Subcutaneous abdominal adipose tissue (tissue), 5 donors: ENCODE data around the gene RNF126.
"Not testable (repeated sequence)": the region's sequence is repeated elsewhere in the genome, so short reads cannot be mapped to it uniquely, and the experiment has no call there.

Source experiments
- H3K27ac ChIP-seq: one replicate; pipeline ENCODE4 v1.7.0; 2013; ENCODE audit warnings: low read depth, mild to moderate bottlenecking, inconsistent platforms, low read length, moderate library complexity
- H3K27me3 ChIP-seq, 5 donors: one replicate each; pipeline ENCODE4 v1.7.0; 2013; ENCODE audit warnings: low read length in 5 of 5, inconsistent platforms in 1 of 5; ENCODE audit not compliant: control insufficient read depth in 5 of 5, insufficient read depth in 4 of 5
- H3K36me3 ChIP-seq, 5 donors: one replicate each; pipeline ENCODE4 v1.7.0; 2013; ENCODE audit warnings: low read length in 5 of 5; ENCODE audit not compliant: control insufficient read depth in 5 of 5, insufficient read depth in 5 of 5
- H3K4me1 ChIP-seq, 5 donors: one replicate each; pipeline ENCODE4 v1.7.0; 2013; ENCODE audit warnings: low read length in 5 of 5, mild to moderate bottlenecking in 3 of 5, moderate library complexity in 1 of 5; ENCODE audit not compliant: control insufficient read depth in 5 of 5, insufficient read depth in 5 of 5
- H3K4me3 ChIP-seq, 5 donors: one replicate each; pipeline ENCODE4 v1.7.0; 2013; ENCODE audit warnings: low read length in 5 of 5, low read depth in 1 of 5
- H3K9ac ChIP-seq, 5 donors: one replicate each; pipeline ENCODE4 v1.7.0; 2013; ENCODE audit warnings: low read length in 5 of 5, mild to moderate bottlenecking in 4 of 5, moderate library complexity in 3 of 5
- H3K9me3 ChIP-seq, 5 donors: one replicate each; pipeline ENCODE4 v1.7.0; 2013; ENCODE audit warnings: low read length in 5 of 5; ENCODE audit not compliant: control insufficient read depth in 5 of 5
- donor health status: healthy.
- donor health status: healthy.
- donor health status: healthy.
- donor health status: healthy.
- donor health status: healthy.

The RNF126 gene

GRCh38 chr19:605061-605971 lies 57.7 kb downstream of the RNF126 start:
- H3K9me3 ChIP-seq, H3K9ac ChIP-seq, H3K4me3 ChIP-seq: not testable (repeated sequence)

GRCh38 chr19:604355-604754 lies 58.7 kb downstream of the RNF126 start:
- Histone ChIP-seq H3K4me1 (peaks cover 0 to 8% (median 0%) of the 10 kb centered on the region in 5 donors), H3K27me3 (peaks cover 0 to 4% (median 3%) of the 10 kb centered on the region in 5 donors), H3K4me3 (no peak overlapping the region), H3K9me3 (peaks cover 0 to 7% (median 0%) of the 10 kb centered on the region in 5 donors), H3K36me3 (no peaks in the 10 kb centered on the region), H3K27ac (no peak overlapping the region), H3K9ac (no peak overlapping the region)

More at GRCh38 chr19:605061-605971, 57.7 kb downstream of the RNF126 start:
- peaks cover 0 to 15% (median 0%) of the 10 kb centered on the region in 5 donors for H3K4me1 ChIP-seq
- not testable (repeated sequence) for H3K27me3 ChIP-seq, H3K36me3 ChIP-seq, H3K27ac ChIP-seq

- H3K36me3 ChIP-seq, H3K4me1 ChIP-seq, H3K9ac ChIP-seq, H3K27me3 ChIP-seq, H3K4me3 ChIP-seq, H3K9me3 ChIP-seq, H3K27ac ChIP-seq: not testable (repeated sequence)
Observed at GRCh38 chr19:603779-604178, 59.2 kb downstream of the RNF126 start.

DNA sequence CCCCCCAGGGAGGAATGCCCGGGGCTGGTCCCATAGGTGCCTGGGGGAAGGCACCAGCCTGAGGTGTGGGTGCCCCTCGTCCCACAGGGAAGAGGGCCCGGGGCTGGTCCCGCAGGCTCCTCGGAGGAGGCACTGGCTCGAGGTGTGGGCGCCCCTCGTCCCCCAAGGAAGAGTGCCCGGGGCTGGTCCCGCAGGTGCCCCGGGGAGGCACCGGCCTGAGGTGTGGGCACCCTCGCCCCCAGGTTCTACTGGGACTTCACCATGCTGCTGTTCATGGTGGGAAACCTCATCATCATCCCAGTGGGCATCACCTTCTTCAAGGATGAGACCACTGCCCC lies 59.7 kb downstream of the RNF126 start:
- H3K9ac ChIP-seq, H3K4me1 ChIP-seq, H3K27me3 ChIP-seq, H3K9me3 ChIP-seq, H3K4me3 ChIP-seq, H3K27ac ChIP-seq, H3K36me3 ChIP-seq: not testable (repeated sequence)

- peaks cover 0 to 7% (median 0%) of the 10 kb centered on the region in 5 donors for H3K9me3 ChIP-seq
- no peaks in the 10 kb centered on the region for H3K36me3 ChIP-seq
- no peak overlapping the region for H3K4me3 ChIP-seq
- peaks cover 0 to 5% (median 2%) of the 10 kb centered on the region in 5 donors for H3K27me3 ChIP-seq
- no peak overlapping the region for H3K9ac ChIP-seq
- H3K4me1 ChIP-seq, result no peaks in the 10 kb centered on the region
- H3K27ac ChIP-seq, result no peak overlapping the region
Observed at GRCh38 chr19:602391-603301, 60.4 kb downstream of the RNF126 start.

GRCh38 chr19:601790-602189 lies 61.2 kb downstream of the RNF126 start:
- Histone ChIP-seq H3K36me3 (no peaks in the 10 kb centered on the region), H3K27me3 (peaks cover 0 to 4% (median 0%) of the 10 kb centered on the region in 5 donors), H3K27ac (no peak overlapping the region), H3K9me3 (peaks cover 0 to 7% (median 0%) of the 10 kb centered on the region in 5 donors), H3K4me1 (no peaks in the 10 kb centered on the region), H3K9ac (no peak overlapping the region), H3K4me3 (no peak overlapping the region)

GRCh38 chr19:601310-601709 lies 61.7 kb downstream of the RNF126 start:
- Histone ChIP-seq H3K9ac (no peak overlapping the region), H3K9me3 (peaks cover 0 to 7% (median 0%) of the 10 kb centered on the region in 5 donors), H3K27me3 (peaks cover 0 to 9% (median 0%) of the 10 kb centered on the region in 5 donors), H3K4me3 (no peak overlapping the region), H3K27ac (no peak overlapping the region), H3K4me1 (no peaks in the 10 kb centered on the region), H3K36me3 (no peaks in the 10 kb centered on the region)
